ENCODE measurements around the gene REC114.

DNA sequence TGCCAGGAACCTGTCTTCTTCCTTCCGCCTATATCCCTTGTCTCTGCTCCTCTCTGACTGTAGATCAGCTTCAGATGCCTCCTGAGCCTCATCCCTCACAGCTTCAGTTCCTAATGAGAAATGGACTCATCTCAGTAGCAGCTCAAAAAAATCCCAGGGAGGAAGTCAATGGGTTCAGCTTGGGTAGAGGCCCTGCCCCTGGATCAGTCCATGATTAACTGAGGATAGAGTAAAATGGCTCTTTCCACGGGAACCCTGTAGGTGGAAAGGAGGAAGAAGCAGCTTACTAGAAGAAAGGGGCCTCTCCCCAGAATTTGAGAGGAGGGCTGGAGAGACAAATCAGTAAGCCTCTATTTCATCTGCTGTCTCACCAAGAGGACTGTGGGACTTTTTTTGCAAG, 47.3 kb upstream of the REC114 start:
- TF ChIP-seq, protein P1, sequence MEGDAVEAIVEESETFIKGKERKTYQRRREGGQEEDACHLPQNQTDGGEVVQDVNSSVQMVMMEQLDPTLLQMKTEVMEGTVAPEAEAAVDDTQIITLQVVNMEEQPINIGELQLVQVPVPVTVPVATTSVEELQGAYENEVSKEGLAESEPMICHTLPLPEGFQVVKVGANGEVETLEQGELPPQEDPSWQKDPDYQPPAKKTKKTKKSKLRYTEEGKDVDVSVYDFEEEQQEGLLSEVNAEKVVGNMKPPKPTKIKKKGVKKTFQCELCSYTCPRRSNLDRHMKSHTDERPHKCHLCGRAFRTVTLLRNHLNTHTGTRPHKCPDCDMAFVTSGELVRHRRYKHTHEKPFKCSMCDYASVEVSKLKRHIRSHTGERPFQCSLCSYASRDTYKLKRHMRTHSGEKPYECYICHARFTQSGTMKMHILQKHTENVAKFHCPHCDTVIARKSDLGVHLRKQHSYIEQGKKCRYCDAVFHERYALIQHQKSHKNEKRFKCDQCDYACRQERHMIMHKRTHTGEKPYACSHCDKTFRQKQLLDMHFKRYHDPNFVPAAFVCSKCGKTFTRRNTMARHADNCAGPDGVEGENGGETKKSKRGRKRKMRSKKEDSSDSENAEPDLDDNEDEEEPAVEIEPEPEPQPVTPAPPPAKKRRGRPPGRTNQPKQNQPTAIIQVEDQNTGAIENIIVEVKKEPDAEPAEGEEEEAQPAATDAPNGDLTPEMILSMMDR (IDR thresholded peaks at IDR 0.05) = no peak
- TF ChIP-seq POLR2A (IDR thresholded peaks at IDR 0.05) = no peak
